ENCODE data around the gene ZCCHC8. TPM values are rescaled to one million over a fixed set of nuclear protein-coding genes. Genes with fewer than 3 reads are reported as not detected.
A peak's percentile ranks its signal among the peaks of the same experiment; 100 is the strongest.

The ZCCHC8 gene
- total and polyA plus RNA-seq, 4 experiments from 2014 or later, result 5.4 to 59.9 (median 32.9) TPM

DNA sequence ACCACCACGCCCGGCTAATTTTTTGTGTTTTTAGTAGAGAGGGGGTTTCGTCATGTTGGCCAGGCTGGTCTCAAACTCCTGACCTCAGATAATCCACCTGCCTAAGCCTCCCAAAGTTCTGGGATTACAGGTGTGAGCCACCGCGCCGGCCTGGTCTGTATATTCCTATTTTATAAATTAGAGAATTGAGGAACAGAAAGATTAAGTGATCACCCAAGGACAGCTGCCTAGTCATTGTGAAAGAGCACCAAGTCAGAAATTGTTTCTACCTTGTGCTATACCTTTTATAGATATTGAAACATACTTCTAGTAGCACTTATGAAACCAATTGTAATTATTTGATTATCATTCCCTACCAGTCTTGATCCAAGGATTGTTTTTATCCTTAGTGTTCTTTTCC lies 28.3 kb upstream of the ZCCHC8 start:
- H3K36me3 ChIP-seq (ENCODE audit: insufficient read depth, low read length), result no peaks in the 10 kb centered on the region
- H3K9me3 ChIP-seq (ENCODE audit: control insufficient read depth in 1 of 2, low read length in 2 of 2), result no peaks in the 10 kb centered on the region
- H3K4me1 ChIP-seq (ENCODE audit: insufficient read depth, low read length), result peaks cover 31% of the 10 kb centered on the region
- CTCF ChIA-PET (ENCODE audit: partially characterized antibody), result interaction anchor here (0.6 kb wide), 1 partner anchor 26 kb away, joined by 3 read pairs; no protein-coding TSS in a partner anchor
- no peak overlapping the region for H3K27ac Mint-ChIP-seq
- intact Hi-C loops (cut with micrococcal nuclease), result loop anchor here (10.0 kb wide), 1 partner anchor 446 kb away; the partner anchor contains the start of gene OGFOD2
- H3K4me3 ChIP-seq (ENCODE audit: low read length in 2 of 2), result no peak overlapping the region
- H3K4me1 Mint-ChIP-seq, result peaks cover 9 to 16% (median 13%) of the 10 kb centered on the region in 4 donors
- no peak overlapping the region for H3K27ac ChIP-seq (ENCODE audit: low read depth, low read length)
- no peaks in the 10 kb centered on the region for H3K27me3 Mint-ChIP-seq
- no peak overlapping the region for H3K4me3 Mint-ChIP-seq
- H3K9me3 Mint-ChIP-seq, result no peaks in the 10 kb centered on the region
- no peak for DNase-seq
- POLR2A ChIA-PET (ENCODE audit: partially characterized antibody), result interaction anchor here (8.6 kb wide), 1 partner anchor 28 kb away, joined by 224 read pairs; the partner anchor contains the start of gene ZCCHC8
- H3K27me3 ChIP-seq (ENCODE audit: insufficient read depth, low read length), result no peaks in the 10 kb centered on the region
- peaks cover 0 to 15% of the 10 kb centered on the region in 2 donors for H3K36me3 Mint-ChIP-seq

DNA sequence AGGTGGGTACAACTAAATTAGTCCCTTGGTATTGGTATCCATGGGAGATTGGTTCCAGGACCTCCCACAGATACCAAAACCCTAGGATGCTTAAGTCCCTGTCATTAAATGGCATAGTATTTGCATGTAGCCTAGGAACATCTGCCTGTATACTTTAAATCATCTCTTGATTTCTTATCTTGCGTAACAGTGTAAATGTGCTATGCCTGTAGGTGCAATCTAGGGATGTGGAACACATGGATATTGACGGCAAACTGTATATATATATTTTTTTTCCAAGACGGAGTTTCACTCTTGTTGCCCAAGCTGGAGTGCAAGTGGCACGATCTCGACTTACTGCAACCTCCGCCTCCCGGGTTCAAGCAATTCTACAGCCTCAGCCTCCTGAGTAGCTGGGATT lies 27.9 kb upstream of the ZCCHC8 start:
- H3K36me3 ChIP-seq (ENCODE audit: insufficient read depth, low read length), result peaks cover under 1% of the 10 kb centered on the region
- Mint-ChIP-seq H3K27me3 (no peaks in the 10 kb centered on the region), H3K4me3 (no peak overlapping the region), H3K9me3 (no peaks in the 10 kb centered on the region), H3K27ac (no peak overlapping the region), H3K4me1 (peaks cover 13 to 20% (median 17%) of the 10 kb centered on the region in 4 donors), H3K36me3 (peaks cover 3 to 19% of the 10 kb centered on the region in 2 donors)
- H3K9me3 ChIP-seq (ENCODE audit: control insufficient read depth in 1 of 2, low read length in 2 of 2), result no peaks in the 10 kb centered on the region
- intact Hi-C loops (cut with micrococcal nuclease), result loop anchor here (10.0 kb wide), 1 partner anchor 446 kb away; the partner anchor contains the start of gene OGFOD2
- H3K27me3 ChIP-seq (ENCODE audit: insufficient read depth, low read length), result no peaks in the 10 kb centered on the region
- no peak overlapping the region for H3K27ac ChIP-seq (ENCODE audit: low read depth, low read length)
- H3K4me1 ChIP-seq (ENCODE audit: insufficient read depth, low read length), result peaks cover 35% of the 10 kb centered on the region
- CTCF ChIA-PET (ENCODE audit: partially characterized antibody), result no interaction called here
- no peak overlapping the region for H3K4me3 ChIP-seq (ENCODE audit: low read length in 2 of 2)
- POLR2A ChIA-PET (ENCODE audit: partially characterized antibody), result interaction anchor here (8.6 kb wide), 1 partner anchor 28 kb away, joined by 224 read pairs; the partner anchor contains the start of gene ZCCHC8
- DNase-seq, result no peak

DNA sequence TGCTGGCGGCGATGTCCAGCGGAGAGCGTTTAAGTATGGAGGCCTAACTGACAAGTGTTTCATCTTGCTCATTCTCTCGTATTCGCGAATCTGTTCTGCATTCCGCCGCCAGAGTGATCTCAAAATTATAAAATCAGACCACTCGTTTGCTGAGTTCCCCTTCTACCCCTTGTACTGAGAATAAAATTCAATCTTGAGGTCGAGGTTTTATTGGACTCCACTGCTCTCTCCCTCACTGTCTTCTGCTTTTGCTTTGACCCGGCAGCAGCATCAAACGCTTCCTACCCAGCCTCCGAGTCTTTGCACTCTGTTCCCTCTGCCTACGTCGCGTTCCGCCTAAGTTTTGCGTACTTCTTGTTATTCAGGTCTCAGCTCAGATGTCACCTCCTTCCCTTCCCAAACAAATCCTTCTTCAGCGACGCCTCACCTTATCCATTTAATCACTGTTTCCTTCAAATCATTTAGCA lies 26.8 kb upstream of the ZCCHC8 start:
- no peaks in the 10 kb centered on the region for H3K27me3 Mint-ChIP-seq
- H3K4me3 Mint-ChIP-seq, result no peak overlapping the region
- H3K36me3 Mint-ChIP-seq, result peaks cover 7 to 23% of the 10 kb centered on the region in 2 donors
- H3K27me3 ChIP-seq (ENCODE audit: insufficient read depth, low read length), result no peaks in the 10 kb centered on the region
- H3K36me3 ChIP-seq (ENCODE audit: insufficient read depth, low read length), result peaks cover 5% of the 10 kb centered on the region
- H3K9me3 ChIP-seq (ENCODE audit: control insufficient read depth in 1 of 2, low read length in 2 of 2), result no peaks in the 10 kb centered on the region
- DNase-seq, result peak; percentile 23 to 52 (median 33)
- peaks cover 19 to 31% (median 24%) of the 10 kb centered on the region in 4 donors for H3K4me1 Mint-ChIP-seq
- CTCF ChIA-PET (ENCODE audit: partially characterized antibody), result interaction anchor here (1.1 to 2.2 kb wide), 3 partner anchors 26 to 128 kb away, joined by 3 to 11 read pairs (median 4); partner anchors contain the start of gene ZCCHC8
- POLR2A ChIA-PET (ENCODE audit: partially characterized antibody), result interaction anchor here (0.6 to 8.6 kb wide), 16 partner anchors 10 to 1127 kb away, joined by 3 to 224 read pairs (median 6); partner anchors contain the start of genes DENR, DIABLO, VPS33A and ZCCHC8
- H3K27ac Mint-ChIP-seq, result no peak overlapping the region
- H3K4me1 ChIP-seq (ENCODE audit: insufficient read depth, low read length), result peaks cover 45% of the 10 kb centered on the region
- H3K9me3 Mint-ChIP-seq, result no peaks in the 10 kb centered on the region
- H3K27ac ChIP-seq (ENCODE audit: low read depth, low read length), result peak overlapping the region; percentile 98
- intact Hi-C loops (cut with micrococcal nuclease), result loop anchor here (1.0 to 10.0 kb wide), 5 partner anchors 26 to 447 kb away; partner anchors contain the start of genes DENR, DIABLO and OGFOD2
- H3K4me3 ChIP-seq (ENCODE audit: low read length in 2 of 2), result peak overlapping the region; percentile 85 to 88

DNA sequence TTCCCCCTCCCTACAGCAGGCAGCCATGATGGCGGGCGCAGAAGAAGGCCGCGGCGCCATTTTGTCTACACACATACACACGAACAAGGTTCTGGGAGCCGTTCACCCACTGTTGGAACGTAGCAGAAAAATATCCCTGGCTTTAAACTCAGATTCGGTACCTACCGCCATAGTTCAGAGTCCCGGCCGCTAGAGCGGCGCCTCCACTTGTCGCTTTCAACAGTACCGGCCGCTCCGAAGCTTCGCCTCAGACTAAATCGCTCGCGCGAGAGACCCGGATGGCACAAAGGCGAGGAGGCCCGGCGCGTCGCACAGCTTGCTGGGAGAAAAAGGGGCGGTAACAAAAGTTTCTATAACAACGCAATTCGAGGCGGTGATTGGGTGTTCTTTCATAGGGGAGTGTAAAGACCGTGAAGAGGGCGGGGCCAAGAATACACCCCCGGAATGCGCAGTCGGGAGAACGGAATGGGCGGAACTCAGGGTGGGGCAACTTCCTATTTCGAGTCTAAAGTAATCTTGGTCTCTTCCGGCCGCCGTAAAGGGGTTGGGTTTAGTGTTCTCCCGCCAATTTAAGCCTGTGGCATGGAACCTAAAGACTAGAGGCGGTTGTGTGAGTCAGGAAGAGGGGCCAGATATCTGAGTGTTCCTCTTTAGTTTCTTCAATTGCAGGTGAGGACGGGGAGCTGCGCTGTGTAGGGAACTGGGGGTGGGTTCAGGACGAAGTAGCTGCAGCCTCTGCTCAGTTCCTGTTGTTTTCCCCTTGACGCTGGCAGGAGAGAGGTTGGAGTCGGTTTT lies 26.1 kb upstream of the ZCCHC8 start, which contains the start of the genes KNTC1 and RSRC2:
TSS of gene KNTC1 (plus strand) at position 567 of the 795 bp plus-strand sequence. CDS start 2,815 bp downstream, outside the sequence.
TSS of gene RSRC2 (minus strand) at position 254 of the 795 bp plus-strand sequence. CDS start at position 171, 83 bp downstream.
- no peak within 1 kb of the TSS for H3K27ac Mint-ChIP-seq
- H3K4me1 Mint-ChIP-seq, result peaks cover 22 to 37% (median 30%) of the 10 kb centered on the region in 4 donors
- no peaks in the 10 kb centered on the region for H3K27me3 ChIP-seq (ENCODE audit: insufficient read depth, low read length)
- peak within 1 kb of the TSS; percentile 85 to 88 for H3K4me3 ChIP-seq (ENCODE audit: low read length in 2 of 2)
- H3K36me3 ChIP-seq (ENCODE audit: insufficient read depth, low read length), result peaks cover 11% of the 10 kb centered on the region
- peak within 1 kb of the TSS; percentile 98 for H3K27ac ChIP-seq (ENCODE audit: low read depth, low read length)
- intact Hi-C loops (cut with micrococcal nuclease), result loop anchor here (1.0 to 10.0 kb wide), 5 partner anchors 26 to 448 kb away; partner anchors contain the start of genes DENR, DIABLO and OGFOD2
- CTCF ChIA-PET (ENCODE audit: partially characterized antibody), result interaction anchor here (0.9 to 2.2 kb wide), 4 partner anchors 23 to 127 kb away, joined by 3 to 11 read pairs (median 4); partner anchors contain the start of gene ZCCHC8
- H3K4me3 Mint-ChIP-seq, result no peak within 1 kb of the TSS
- H3K4me1 ChIP-seq (ENCODE audit: insufficient read depth, low read length), result peaks cover 52% of the 10 kb centered on the region
- H3K9me3 ChIP-seq (ENCODE audit: control insufficient read depth in 1 of 2, low read length in 2 of 2), result no peaks in the 10 kb centered on the region
- DNase-seq, result peak; percentile 98 to 99 (median 99)
- peaks cover 12 to 28% of the 10 kb centered on the region in 2 donors for H3K36me3 Mint-ChIP-seq
- H3K27me3 Mint-ChIP-seq, result no peaks in the 10 kb centered on the region
- POLR2A ChIA-PET (ENCODE audit: partially characterized antibody), result interaction anchor here (0.6 to 8.6 kb wide), 21 partner anchors 8 to 1126 kb away, joined by 3 to 224 read pairs (median 6); partner anchors contain the start of genes DENR, DIABLO, MPHOSPH9 and MTRFR
- H3K9me3 Mint-ChIP-seq, result no peaks in the 10 kb centered on the region

DNA sequence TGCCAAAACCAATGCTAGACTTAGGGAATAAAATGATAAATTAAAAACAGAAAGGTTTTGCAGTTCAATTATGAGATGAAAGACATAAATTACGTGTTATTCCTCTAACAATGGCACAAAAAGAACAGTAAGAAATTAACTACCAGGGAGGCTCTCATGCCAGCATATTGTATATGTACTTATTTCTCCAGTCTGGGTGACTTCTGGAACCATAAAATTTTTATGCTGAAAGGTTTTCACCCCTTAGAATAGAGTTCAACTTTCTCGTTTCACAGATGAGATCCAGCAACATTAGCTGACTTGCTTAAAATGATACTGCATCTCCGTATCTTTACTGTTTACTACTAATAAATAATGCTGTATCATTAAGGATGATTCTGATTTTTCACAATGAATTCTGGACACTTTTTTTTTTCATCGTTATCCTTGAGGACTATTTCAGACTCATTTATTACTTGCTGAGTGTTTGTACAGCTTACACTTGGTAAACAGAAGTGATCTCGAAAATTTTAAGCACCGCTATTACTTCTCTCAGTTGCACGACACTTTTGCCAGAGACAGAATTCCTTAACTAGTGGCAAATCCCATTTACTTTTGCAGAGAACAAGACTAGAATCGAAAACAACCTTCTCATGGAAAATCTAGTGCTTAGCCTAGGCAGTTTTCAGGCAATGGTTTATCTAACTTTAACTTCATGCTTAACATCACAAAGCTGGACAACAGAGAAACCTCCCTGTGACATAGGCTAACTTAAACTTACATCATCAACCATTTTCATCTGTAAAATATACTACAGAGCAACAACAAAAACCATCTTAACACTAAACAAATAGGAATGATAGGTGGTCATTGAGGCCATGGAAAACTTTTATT lies 23.4 kb upstream of the ZCCHC8 start:
- Histone ChIP-seq H3K27me3 (ENCODE audit: insufficient read depth, low read length) (no peaks in the 10 kb centered on the region), H3K4me1 (ENCODE audit: insufficient read depth, low read length) (peaks cover 63% of the 10 kb centered on the region), H3K36me3 (ENCODE audit: insufficient read depth, low read length) (peaks cover 34% of the 10 kb centered on the region), H3K4me3 (ENCODE audit: low read length in 2 of 2) (peak overlapping the region; percentile 2 to 42), H3K27ac (ENCODE audit: low read depth, low read length) (peak overlapping the region; percentile 98), H3K9me3 (ENCODE audit: control insufficient read depth in 1 of 2, low read length in 2 of 2) (no peaks in the 10 kb centered on the region)
- no peaks in the 10 kb centered on the region for H3K9me3 Mint-ChIP-seq
- peak overlapping the region in 6 of 7 donors; percentile 70 to 94 (median 84) for H3K27ac Mint-ChIP-seq
- peaks cover 36 to 57% (median 46%) of the 10 kb centered on the region in 4 donors for H3K4me1 Mint-ChIP-seq
- peak overlapping the region in 5 of 8 donors; percentile 81 to 90 (median 89) for H3K4me3 Mint-ChIP-seq
- no peak for DNase-seq
- intact Hi-C loops (cut with micrococcal nuclease), result loop anchor here (10.0 kb wide), 1 partner anchor 451 kb away; the partner anchor contains the start of gene OGFOD2
- H3K36me3 Mint-ChIP-seq, result peaks cover 35 to 49% of the 10 kb centered on the region in 2 donors
- H3K27me3 Mint-ChIP-seq, result no peaks in the 10 kb centered on the region
- ChIA-PET POLR2A (ENCODE audit: partially characterized antibody) (interaction anchor here (1.1 to 8.6 kb wide), 2 partner anchors 24 to 229 kb away, joined by 3 to 224 read pairs; partner anchors contain the start of genes DENR and ZCCHC8), CTCF (ENCODE audit: partially characterized antibody) (no interaction called here)

DNA sequence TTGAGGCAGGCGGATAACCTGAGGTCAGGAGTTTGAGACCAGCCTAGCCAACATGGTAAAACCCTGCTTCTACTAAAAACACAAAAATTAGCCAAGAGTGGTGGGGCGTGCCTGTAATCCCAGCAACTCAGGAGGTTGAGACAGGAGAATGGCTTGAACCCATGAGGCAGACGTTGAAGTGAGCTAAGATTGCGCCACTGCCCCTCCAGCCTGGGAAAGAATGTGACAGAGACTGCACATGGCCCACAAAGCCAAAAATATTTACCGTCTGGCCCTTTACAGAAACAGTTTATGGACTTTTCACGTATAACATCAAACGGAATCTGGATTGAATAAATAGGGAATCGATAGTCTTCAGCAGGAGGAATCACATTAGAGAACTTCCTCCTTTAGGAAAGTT lies 22.5 kb upstream of the ZCCHC8 start:
- Histone ChIP-seq H3K9me3 (ENCODE audit: control insufficient read depth in 1 of 2, low read length in 2 of 2) (no peaks in the 10 kb centered on the region), H3K27me3 (ENCODE audit: insufficient read depth, low read length) (no peaks in the 10 kb centered on the region), H3K27ac (ENCODE audit: low read depth, low read length) (peak overlapping the region; percentile 98), H3K4me1 (ENCODE audit: insufficient read depth, low read length) (peaks cover 59% of the 10 kb centered on the region), H3K36me3 (ENCODE audit: insufficient read depth, low read length) (peaks cover 42% of the 10 kb centered on the region), H3K4me3 (ENCODE audit: low read length in 2 of 2) (no peak overlapping the region)
- CTCF ChIA-PET (ENCODE audit: partially characterized antibody), result interaction anchor here (1.0 kb wide), 1 partner anchor 10 kb away, joined by 3 read pairs; no protein-coding TSS in a partner anchor
- H3K9me3 Mint-ChIP-seq, result no peaks in the 10 kb centered on the region
- peak overlapping the region in 6 of 7 donors; percentile 24 to 94 (median 75) for H3K27ac Mint-ChIP-seq
- intact Hi-C loops (cut with micrococcal nuclease), result loop anchor here (10.0 kb wide), 1 partner anchor 452 kb away; the partner anchor contains the start of gene OGFOD2
- POLR2A ChIA-PET (ENCODE audit: partially characterized antibody), result interaction anchor here (8.6 kb wide), 1 partner anchor 23 kb away, joined by 224 read pairs; the partner anchor contains the start of gene ZCCHC8
- H3K4me1 Mint-ChIP-seq, result peaks cover 40 to 65% (median 52%) of the 10 kb centered on the region in 4 donors
- H3K27me3 Mint-ChIP-seq, result no peaks in the 10 kb centered on the region
- peaks cover 43 to 57% of the 10 kb centered on the region in 2 donors for H3K36me3 Mint-ChIP-seq
- peak overlapping the region in 5 of 8 donors; percentile 81 to 90 (median 89) for H3K4me3 Mint-ChIP-seq
- DNase-seq, result no peak

Data from CD4-positive, alpha-beta memory T cell (primary cell).